Measurements from ENCODE around the gene SCP2. TPM values are rescaled to one million over a fixed set of nuclear protein-coding genes. Genes with fewer than 3 reads are reported as not detected.

The SCP2 gene
- total RNA-seq, 2 donors from 2014 or later = 124 to 241 TPM

GRCh38 chr1:53094533-53094919 is 167.4 kb downstream of the SCP2 start:
- no peaks in the 10 kb centered on the region for H3K4me1 ChIP-seq (replicated peaks)
- WGBS = 64% methylated on average over 13 of the region's 13 CpGs
- no peak for DNase-seq (ENCODE audit: low spot score)
- H3K36me3 ChIP-seq = no peaks in the 10 kb centered on the region
- no peak for TF ChIP-seq POLR2AphosphoS5 (IDR thresholded peaks at IDR 0.05)
- no peak for TF ChIP-seq CTCF (IDR thresholded peaks at IDR 0.05)
- TF ChIP-seq POLR2A (IDR thresholded peaks at IDR 0.05) = no peak
- intact Hi-C loops (cut with DNase I) = no loop called here
- H3K9me3 ChIP-seq = no peaks in the 10 kb centered on the region
- H3K4me3 ChIP-seq = no peak overlapping the region
- no peaks in the 10 kb centered on the region for H3K27me3 ChIP-seq (replicated peaks; ENCODE audit: insufficient read depth)
- no peak overlapping the region for H3K27ac ChIP-seq

MicroRNA genes within 50 kb of the gene (microRNA counts, 767-probe panel; counts per million panel counts)
- microRNA hsa-miR-1273f (0 to 431 counts per million in 2 donors), microRNA hsa-miR-1273g-5p (0 to 431 counts per million in 2 donors)

Small RNA genes lying within 50 kb of the gene (microRNA-seq; reads per million reads assigned to microRNA genes)
- gene MIR1273F = not detected
- gene MIR1273G = not detected
- gene MIR5095 = not detected

Small RNA genes lying within 50 kb of the gene (small RNA-seq; reads per million reads assigned to genes)
- gene AC099677.1 = 0 reads per million in 2 donors
- 0 reads per million in 2 donors for gene AC099677.2
- 0 reads per million in 2 donors for gene HIGD1AP11
- 0 reads per million in 2 donors for gene MIR1273F
- 0 reads per million in 2 donors for gene MIR1273G
- gene MIR5095 = 0 reads per million in 2 donors

Other genes with a start within 250 kb of the SCP2 start
- gene COA7, start 228.9 kb upstream of the SCP2 start, total RNA-seq = 1 to 10 TPM; 4.4 to 9.1 TPM
- gene ZYG11B, start 200.8 kb upstream of the SCP2 start, total RNA-seq = 10 to 100 TPM; 38.6 to 65.5 TPM
- 1 to 10 TPM in 1 of 2 donors, under 1 TPM in 1; 0.87 to 6.6 TPM for gene ZYG11A, start 84.5 kb upstream of the SCP2 start, total RNA-seq
- gene ECHDC2, start 5.5 kb upstream of the SCP2 start, total RNA-seq = 100 to 1,000 TPM; 201 to 246 TPM
- gene PODN, start 134.9 kb downstream of the SCP2 start, total RNA-seq = 10 to 100 TPM; 11.6 to 92.7 TPM
- 1 to 10 TPM in 1 of 2 donors, not detected in 1; 1.8 TPM for gene SLC1A7, start 215.4 kb downstream of the SCP2 start, total RNA-seq